ENCODE results near the gene PTPRN2. TPM values are rescaled to one million over a fixed set of nuclear protein-coding genes. Genes with fewer than 3 reads are reported as not detected.

PTPRN2 gene
- total RNA-seq, 2 experiments from 2014 or later, result 0.70 TPM; not detected in 1

DNA sequence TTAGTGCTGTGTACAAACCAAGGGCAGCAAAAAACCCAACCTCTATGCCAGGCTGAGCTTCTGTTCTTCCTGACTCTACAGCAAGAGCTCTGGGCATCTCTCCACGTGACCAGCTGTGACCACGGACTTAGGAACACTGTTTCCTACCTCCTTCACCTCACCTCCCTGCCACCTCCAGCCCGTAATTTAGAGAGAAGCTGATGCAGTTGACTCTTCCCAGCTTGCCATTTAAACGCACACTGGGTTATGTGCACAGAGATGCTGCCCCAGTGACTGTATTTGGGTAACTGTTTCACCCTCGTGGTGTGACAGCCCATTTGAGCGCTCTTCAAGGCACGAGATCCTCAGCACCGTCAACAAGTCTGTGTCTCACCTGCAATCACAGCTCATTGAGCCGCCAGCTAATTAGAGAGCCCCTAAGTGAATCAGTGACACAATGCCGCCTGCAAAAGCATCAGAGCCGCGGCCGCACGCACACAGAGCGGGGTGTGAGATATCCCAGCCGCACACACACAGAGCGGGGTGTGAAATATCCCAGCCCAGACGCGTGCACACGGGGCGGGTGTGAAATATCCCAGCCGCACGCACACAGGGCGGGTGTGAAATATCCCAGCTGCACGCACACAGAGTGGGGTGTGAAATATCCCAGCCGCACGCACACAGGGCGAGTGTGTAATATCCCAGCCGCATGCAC lies 319.7 kb downstream of the PTPRN2 start:
- no peaks in the 10 kb centered on the region for H3K9me2 ChIP-seq (ENCODE audit: insufficient read depth, low read length)
- no peaks in the 10 kb centered on the region for H3K36me3 ChIP-seq (ENCODE audit: insufficient read depth, low read length)
- TF ChIP-seq, protein P1, sequence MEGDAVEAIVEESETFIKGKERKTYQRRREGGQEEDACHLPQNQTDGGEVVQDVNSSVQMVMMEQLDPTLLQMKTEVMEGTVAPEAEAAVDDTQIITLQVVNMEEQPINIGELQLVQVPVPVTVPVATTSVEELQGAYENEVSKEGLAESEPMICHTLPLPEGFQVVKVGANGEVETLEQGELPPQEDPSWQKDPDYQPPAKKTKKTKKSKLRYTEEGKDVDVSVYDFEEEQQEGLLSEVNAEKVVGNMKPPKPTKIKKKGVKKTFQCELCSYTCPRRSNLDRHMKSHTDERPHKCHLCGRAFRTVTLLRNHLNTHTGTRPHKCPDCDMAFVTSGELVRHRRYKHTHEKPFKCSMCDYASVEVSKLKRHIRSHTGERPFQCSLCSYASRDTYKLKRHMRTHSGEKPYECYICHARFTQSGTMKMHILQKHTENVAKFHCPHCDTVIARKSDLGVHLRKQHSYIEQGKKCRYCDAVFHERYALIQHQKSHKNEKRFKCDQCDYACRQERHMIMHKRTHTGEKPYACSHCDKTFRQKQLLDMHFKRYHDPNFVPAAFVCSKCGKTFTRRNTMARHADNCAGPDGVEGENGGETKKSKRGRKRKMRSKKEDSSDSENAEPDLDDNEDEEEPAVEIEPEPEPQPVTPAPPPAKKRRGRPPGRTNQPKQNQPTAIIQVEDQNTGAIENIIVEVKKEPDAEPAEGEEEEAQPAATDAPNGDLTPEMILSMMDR (conservative IDR thresholded peaks at IDR 0.05; ENCODE audit: low read length), result no peak
- no peak for TF ChIP-seq EZH2phosphoT487 (IDR thresholded peaks at IDR 0.05; ENCODE audit: borderline replicate concordance, low read depth, low read length)
- H2AFZ ChIP-seq (ENCODE audit: low read length), result no peak overlapping the region
- peaks cover 4% of the 10 kb centered on the region; the same call in 1 of the 2 replicates for H3K9me3 ChIP-seq (ENCODE audit: low read length)
- ChIA-PET CTCF (ENCODE audit: unreplicated experiment) (no interaction called here), POLR2A (no interaction called here)
- intact Hi-C loops (cut with micrococcal nuclease; ENCODE audit: unreplicated experiment), result no loop called here
- no peak for DNase-seq (ENCODE audit: low spot score)
- BruUV-seq (replicated peaks), result no TSS peak
- H4K20me1 ChIP-seq (ENCODE audit: insufficient read depth, low read length), result no peaks in the 10 kb centered on the region
- H3K79me2 ChIP-seq (ENCODE audit: insufficient read depth, low read depth, low read length), result no peaks in the 10 kb centered on the region
- no peak overlapping the region for H3K4me3 ChIP-seq (ENCODE audit: low read depth, low read length, poor library complexity, severe bottlenecking)
- H3K27ac ChIP-seq (ENCODE audit: low read depth, low read length, poor library complexity, severe bottlenecking), result no peak overlapping the region
- H3K4me1 ChIP-seq (ENCODE audit: insufficient read depth, low read length, poor library complexity, severe bottlenecking), result no peaks in the 10 kb centered on the region
- H3K4me2 ChIP-seq (ENCODE audit: low read length), result no peak overlapping the region

DNA sequence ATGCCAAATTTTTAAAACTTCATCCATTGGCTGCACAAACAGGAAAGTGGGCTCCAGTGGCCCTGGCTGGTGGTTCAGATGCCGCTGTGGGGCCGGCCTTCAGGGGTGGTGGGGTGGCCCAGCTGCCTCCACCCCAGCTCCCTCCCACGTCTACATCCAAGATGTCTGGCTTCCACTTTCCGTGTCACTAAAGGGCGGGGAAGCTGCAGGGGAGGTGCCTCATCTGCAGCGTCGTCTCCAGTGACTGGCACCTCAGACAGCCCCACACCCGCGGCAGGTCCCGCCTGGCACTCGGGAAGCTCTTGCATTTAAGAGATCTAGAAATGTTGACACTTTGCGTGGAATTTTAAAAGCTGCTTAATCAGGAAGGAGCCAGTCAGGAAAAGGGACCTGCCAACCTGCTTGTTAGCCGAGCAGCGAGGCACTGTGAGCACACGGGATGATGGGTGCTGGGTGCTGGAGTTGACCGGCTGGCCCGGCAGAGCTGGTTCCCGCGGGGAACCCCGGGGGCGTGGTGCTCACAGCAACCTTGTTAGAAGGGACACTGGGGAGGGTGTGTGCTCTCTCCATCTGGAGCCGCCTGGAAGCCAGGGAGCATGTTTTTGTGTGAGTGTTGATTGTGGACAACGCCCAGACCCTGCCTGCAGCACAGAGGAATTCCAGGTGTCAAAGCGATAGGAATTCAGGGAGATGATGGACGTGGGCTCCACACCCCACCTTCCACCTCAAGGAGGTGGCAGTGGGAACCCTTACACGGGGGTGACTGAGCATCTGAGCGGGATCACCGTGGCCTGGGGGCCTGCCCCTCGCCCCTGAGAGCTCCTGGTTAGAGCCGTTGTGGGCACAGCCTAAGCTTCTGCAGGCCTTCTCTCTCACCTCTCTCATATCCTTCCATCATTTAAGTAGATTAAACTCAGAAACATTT lies 320.5 kb downstream of the PTPRN2 start:
- H3K9me3 ChIP-seq (ENCODE audit: low read length), result peaks cover 4% of the 10 kb centered on the region; the same call in 1 of the 2 replicates
- H4K20me1 ChIP-seq (ENCODE audit: insufficient read depth, low read length), result no peaks in the 10 kb centered on the region
- intact Hi-C loops (cut with micrococcal nuclease; ENCODE audit: unreplicated experiment), result no loop called here
- no peak overlapping the region for H2AFZ ChIP-seq (ENCODE audit: low read length)
- no peaks in the 10 kb centered on the region for H3K36me3 ChIP-seq (ENCODE audit: insufficient read depth, low read length)
- H3K4me3 ChIP-seq (ENCODE audit: low read depth, low read length, poor library complexity, severe bottlenecking), result no peak overlapping the region
- DNase-seq (ENCODE audit: low spot score), result no peak
- BruUV-seq (replicated peaks), result no TSS peak
- no peak for TF ChIP-seq EZH2phosphoT487 (IDR thresholded peaks at IDR 0.05; ENCODE audit: borderline replicate concordance, low read depth, low read length)
- TF ChIP-seq, protein P1 (conservative IDR thresholded peaks at IDR 0.05; ENCODE audit: low read length), result no peak
- no peaks in the 10 kb centered on the region for H3K9me2 ChIP-seq (ENCODE audit: insufficient read depth, low read length)
- no peaks in the 10 kb centered on the region for H3K4me1 ChIP-seq (ENCODE audit: insufficient read depth, low read length, poor library complexity, severe bottlenecking)
- H3K27ac ChIP-seq (ENCODE audit: low read depth, low read length, poor library complexity, severe bottlenecking), result no peak overlapping the region
- no peaks in the 10 kb centered on the region for H3K79me2 ChIP-seq (ENCODE audit: insufficient read depth, low read depth, low read length)
- POLR2A ChIA-PET, result no interaction called here
- CTCF ChIA-PET (ENCODE audit: unreplicated experiment), result no interaction called here
- no peak overlapping the region for H3K4me2 ChIP-seq (ENCODE audit: low read length)

Data from OCI-LY7 (cell line).